HepG2 (cell line): ENCODE measurements around the gene SYVN1. TPM values are rescaled to one million over a fixed set of nuclear protein-coding genes. Genes with fewer than 3 reads are reported as not detected.

ENCODE experiments used
- AHR ChIP-seq: IDR thresholded peaks from 2 replicates; pipeline ENCODE4 v1.6.1; 2018; ENCODE audit warnings: missing genetic modification reagents, missing compliant biosample characterization
- CEBPG ChIP-seq: IDR thresholded peaks from 2 replicates; pipeline ENCODE4 v1.6.1; 2016
- DNMT1 ChIP-seq: sonication (generic); formaldehyde crosslinking; IDR thresholded peaks from 2 replicates; pipeline ENCODE4 v1.5.1; 2020; ENCODE audit warnings: mild to moderate bottlenecking, missing genetic modification reagents
- FOXC1 ChIP-seq: sonication (generic); formaldehyde crosslinking; IDR thresholded peaks from 2 replicates; pipeline ENCODE4 v1.8.0; 2022; ENCODE audit warnings: mild to moderate bottlenecking, missing genetic modification reagents, borderline replicate concordance
- FOXP1 ChIP-seq, 2 experiments: fragments of 450-650 bp in 1 of 2; IDR thresholded peaks; 2 replicates each; pipeline ENCODE4 v1.6.1; 2017 to 2018; ENCODE audit warnings: antibody characterized with exemption in 1 of 2
- NFE2 ChIP-seq: sonication (generic); formaldehyde crosslinking; IDR thresholded peaks from 2 replicates; pipeline ENCODE4 v1.4.0; 2020; ENCODE audit warnings: missing genetic modification reagents
- NR2F1 ChIP-seq, 2 experiments: fragments of 450-650 bp in 1 of 2; formaldehyde crosslinking in 1 of 2; IDR thresholded peaks; 2 replicates each; pipeline versions ENCODE4 v1.5.0 to v1.6.1; 2016 to 2020; ENCODE audit warnings: mild to moderate bottlenecking in 1 of 2, missing compliant biosample characterization in 1 of 2, missing genetic modification reagents in 1 of 2, moderate library complexity in 1 of 2
- PAF1 ChIP-seq: IDR thresholded peaks from 2 replicates; pipeline ENCODE4 v1.6.1; 2016; ENCODE audit warnings: missing genetic modification reagents, missing compliant biosample characterization
- RAD21 ChIP-seq: fragments of 450-650 bp; formaldehyde crosslinking; IDR thresholded peaks from 2 replicates; pipeline ENCODE4 v1.5.0; 2020; ENCODE audit warnings: mild to moderate bottlenecking
- STAG1 ChIP-seq: sonication (generic); formaldehyde crosslinking; IDR thresholded peaks from 2 replicates; pipeline ENCODE4 v1.4.0; 2020; ENCODE audit warnings: missing genetic modification reagents
- TEF ChIP-seq: sonication (generic); formaldehyde crosslinking; IDR thresholded peaks from 2 replicates; pipeline ENCODE4 v1.5.0; 2020; ENCODE audit warnings: missing genetic modification reagents
- ZGPAT ChIP-seq: IDR thresholded peaks from 2 replicates; pipeline ENCODE4 v1.6.1; 2016; ENCODE audit warnings: mild to moderate bottlenecking
- ZMYM4 ChIP-seq: sonication (generic); formaldehyde crosslinking; IDR thresholded peaks from 2 replicates; pipeline ENCODE4 v1.8.1; 2023; ENCODE audit warnings: mild to moderate bottlenecking, missing genetic modification reagents
- ZNF407 ChIP-seq: sonication (generic); formaldehyde crosslinking; IDR thresholded peaks from one replicate; pipeline ENCODE4 v1.5.1; 2020; ENCODE audit warnings: mild to moderate bottlenecking, missing genetic modification reagents; ENCODE audit errors: not compliant biosample characterization
- ZNF549 ChIP-seq: sonication (generic); formaldehyde crosslinking; IDR thresholded peaks from 2 replicates; pipeline ENCODE4 v1.5.0; 2020; ENCODE audit warnings: missing genetic modification reagents
- ZNF576 ChIP-seq: sonication (generic); formaldehyde crosslinking; IDR thresholded peaks from 2 replicates; pipeline ENCODE4 v1.4.0; 2020; ENCODE audit warnings: mild to moderate bottlenecking, missing genetic modification reagents
- ZNF605 ChIP-seq: sonication (generic); formaldehyde crosslinking; IDR thresholded peaks from 2 replicates; pipeline ENCODE4 v1.8.0; 2022; ENCODE audit warnings: mild to moderate bottlenecking, missing genetic modification reagents
- ZNF891 ChIP-seq: sonication (generic); formaldehyde crosslinking; IDR thresholded peaks from 2 replicates; pipeline ENCODE4 v1.5.0; 2020; ENCODE audit warnings: mild to moderate bottlenecking, missing genetic modification reagents
- polyA plus RNA-seq, 8 experiments: library from polyadenylated mRNA; depleted of rRNA in 3 of 8; stranded (reverse) in 7 of 8; unstranded in 1 of 8; fragments of >200 nt; fragmentation: Illumina TruSeq in 4 of 8; extraction: Trizol in 4 of 8; gene quantifications; 2 replicates each; pipeline versions ENCODE4 v1.2.1 to v1.2.3, GENCODE V29; 2011 to 2016; ENCODE audit warnings: low read depth in 4 of 8, missing spikeins in 1 of 8, mixed read lengths in 1 of 8; ENCODE audit not compliant: insufficient read depth in 1 of 8
- total RNA-seq, 5 experiments: library from RNA; depleted of rRNA; stranded (reverse); fragments of >200 nt; fragmentation: Illumina TruSeq; extraction: Trizol; gene quantifications; 2 replicates each; pipeline ENCODE4 v1.2.3, GENCODE V29; 2016; ENCODE audit warnings: low read depth in 1 of 5

SYVN1 gene
- total and polyA plus RNA-seq, 2 of the 13 experiments (the other 11 are each of a cell fraction or from before 2014, with no cell fraction given): 10.3 to 22.5 TPM

- TF ChIP-seq ZNF407 (CRISPR knock-in tag) (peak; percentile 73), NR2F1 (CRISPR knock-in tag; IDR thresholded peaks at IDR 0.05) (no peak), RAD21 (CRISPR knock-in tag) (peak; percentile 85), FOXP1 (IDR thresholded peaks at IDR 0.05) (no peak), FOXP1 (CRISPR knock-in tag; IDR thresholded peaks at IDR 0.05) (no peak), STAG1 (CRISPR knock-in tag) (peak; percentile 94), AHR (CRISPR knock-in tag) (no peak), TEF (CRISPR knock-in tag) (no peak), NFE2 (CRISPR knock-in tag) (no peak), ZNF891 (CRISPR knock-in tag) (no peak), CEBPG (CRISPR knock-in tag) (peak; percentile 98), ZMYM4 (CRISPR knock-in tag) (peak; percentile 75), ZNF576 (CRISPR knock-in tag) (no peak), PAF1 (0 out of 2 replicates have a peak, but pooled peaks have one; percentile 40), ZNF549 (CRISPR knock-in tag) (no peak), FOXC1 (CRISPR knock-in tag) (peak; percentile 62; the same call in 1 of the 2 replicates), ZGPAT (CRISPR knock-in tag) (peak; percentile 67), ZNF605 (CRISPR knock-in tag) (peak; percentile 67), DNMT1 (CRISPR knock-in tag) (peak; percentile 75; the same call in 1 of the 2 replicates)
Observed at GRCh38 chr11:65117206-65118096, 16.9 kb downstream of the SYVN1 start, which contains the start of gene ZNHIT2 (continued).
